SK-N-SH (cell line): Measurements from ENCODE around the gene DDX51. TPM values are rescaled to one million over a fixed set of nuclear protein-coding genes. Genes with fewer than 3 reads are reported as not detected.

Source experiments
- CTCF ChIA-PET: fragments of 300-600, 350-600 bp; formaldehyde crosslinking; extraction: SDS; loops from one replicate; lab custom pipeline; 2021; lab: Yijun Ruan, JAX
- POLR2A ChIA-PET: fragments of 350-600 bp; sonication (Branson Sonifier 250); formaldehyde crosslinking; extraction: SDS; loops from one replicate; lab custom pipeline; 2020; ENCODE audit warnings: antibody characterized with exemption, inconsistent platforms; lab: Yijun Ruan, JAX
- DNase-seq: peaks from one replicate; pipeline ENCODE4 v3.0.0; 2012
- H2AFZ ChIP-seq: fragments of 200-600 bp; sonication (generic); 2 replicates; pipeline ENCODE4 v1.8.1; 2016; ENCODE audit warnings: antibody characterized with exemption, mild to moderate bottlenecking, low read depth
- H3F3A ChIP-seq: fragments of 200-600 bp; sonication (generic); replicated peaks from 2 replicates; pipeline ENCODE3; 2016; ENCODE audit warnings: antibody characterized with exemption, mild to moderate bottlenecking; ENCODE audit not compliant: insufficient read depth
- H3K27ac ChIP-seq, 2 experiments: fragments of 200-500 bp in 1 of 2; fragments of 200-600 bp in 1 of 2; sonication (Bioruptor generic) in 1 of 2; sonication (generic), shearing (Covaris generic) in 1 of 2; 2 replicates each; pipeline versions ENCODE4 v1.5.1 to v1.6.1; 2014 to 2016; ENCODE audit warnings: low read depth in 2 of 2, inconsistent platforms in 1 of 2, low read length in 1 of 2, mild to moderate bottlenecking in 1 of 2, mixed read lengths in 1 of 2
- H3K27me3 ChIP-seq: fragments of 200-600 bp; sonication (generic), shearing (Covaris generic); 2 replicates; pipeline ENCODE4 v1.6.1; 2016; ENCODE audit warnings: mixed run types; ENCODE audit not compliant: insufficient read depth
- H3K36me3 ChIP-seq, 2 experiments: fragments of 200-500 bp in 1 of 2; fragments of 200-600 bp in 1 of 2; sonication (Bioruptor generic) in 1 of 2; sonication (generic) in 1 of 2; replicated peaks in 1 of 2; 2 replicates each; pipeline versions ENCODE3 to v1.5.1; 2014 to 2016; ENCODE audit warnings: low read length in 1 of 2, mild to moderate bottlenecking in 1 of 2; ENCODE audit not compliant: insufficient read depth in 2 of 2, control insufficient read depth in 1 of 2
- H3K4me1 ChIP-seq, 2 experiments: fragments of 200-500 bp in 1 of 2; fragments of 200-600 bp in 1 of 2; sonication (Bioruptor generic) in 1 of 2; sonication (generic), shearing (Covaris generic) in 1 of 2; 2 replicates each; pipeline versions ENCODE4 v1.5.1 to v1.6.1; 2014 to 2016; ENCODE audit warnings: low read depth in 1 of 2, low read length in 1 of 2, mixed run types in 1 of 2; ENCODE audit not compliant: insufficient read depth in 2 of 2, control insufficient read depth in 1 of 2
- H3K4me2 ChIP-seq: fragments of 200-600 bp; sonication (generic), shearing (Covaris generic); 2 replicates; pipeline ENCODE4 v1.6.1; 2017; ENCODE audit warnings: mixed run types
- H3K4me3 ChIP-seq, 2 experiments: fragments of 200-500 bp in 1 of 2; fragments of 200-600 bp in 1 of 2; sonication (Bioruptor generic) in 1 of 2; sonication (generic), shearing (Covaris generic) in 1 of 2; 2 replicates each; pipeline versions ENCODE4 v1.5.1 to v1.8.1; 2014 to 2016; ENCODE audit warnings: low read depth in 2 of 2, inconsistent platforms in 1 of 2, low read length in 1 of 2, mild to moderate bottlenecking in 1 of 2, mixed read lengths in 1 of 2, moderate library complexity in 1 of 2
- H3K79me2 ChIP-seq: fragments of 200-600 bp; sonication (generic); 2 replicates; pipeline ENCODE4 v1.8.1; 2017; ENCODE audit warnings: mild to moderate bottlenecking; ENCODE audit not compliant: insufficient read depth
- H3K9ac ChIP-seq: fragments of 200-600 bp; sonication (generic); 2 replicates; pipeline ENCODE4 v1.6.1; 2017; ENCODE audit warnings: mixed run types
- H3K9me2 ChIP-seq: fragments of 200-600 bp; sonication (generic); 2 replicates; pipeline ENCODE4 v1.6.1; 2017; ENCODE audit warnings: mixed run types
- H3K9me3 ChIP-seq: fragments of 200-600 bp; sonication (generic); 2 replicates; pipeline ENCODE4 v1.6.1; 2017; ENCODE audit warnings: mixed run types, mild to moderate bottlenecking, moderate library complexity
- H4K20me1 ChIP-seq: fragments of 200-600 bp; sonication (generic); 2 replicates; pipeline ENCODE4 v1.6.1; 2017; ENCODE audit warnings: mild to moderate bottlenecking, mixed run types; ENCODE audit not compliant: insufficient read depth
- CHD2 ChIP-seq: fragments of 150-350 bp; IDR thresholded peaks from 2 replicates; pipeline ENCODE4 v1.6.1; 2018; ENCODE audit warnings: low read length; ENCODE audit not compliant: partially characterized antibody
- ELF1 ChIP-seq: IDR thresholded peaks from 2 replicates; pipeline ENCODE4 v1.4.0; 2012
- EP300 ChIP-seq, 2 experiments: IDR thresholded peaks; 2 replicates each; pipeline versions ENCODE4 v1.4.0 to v1.6.1; 2012; ENCODE audit warnings: borderline replicate concordance in 1 of 2, low read depth in 1 of 2, low read length in 1 of 2
- EZH2phosphoT487 ChIP-seq: fragments of 200-600 bp; sonication (generic); IDR thresholded peaks from 2 replicates; pipeline ENCODE4 v1.6.1; 2017; ENCODE audit warnings: low read depth, mixed run types, mild to moderate bottlenecking, antibody characterized with exemption, moderate library complexity, borderline replicate concordance
- FOXJ3 ChIP-seq: sonication (generic); formaldehyde crosslinking; IDR thresholded peaks from 2 replicates; pipeline ENCODE4 v1.5.1; 2020; ENCODE audit warnings: mild to moderate bottlenecking, missing genetic modification reagents
- GABPA ChIP-seq: IDR thresholded peaks from 2 replicates; pipeline ENCODE4 v1.4.0; 2012; ENCODE audit warnings: low read depth, mild to moderate bottlenecking
- GATA2 ChIP-seq: sonication (generic); formaldehyde crosslinking; IDR thresholded peaks from 2 replicates; pipeline ENCODE4 v1.5.0; 2020; ENCODE audit warnings: mild to moderate bottlenecking, missing genetic modification reagents
- JUND ChIP-seq: IDR thresholded peaks from 2 replicates; pipeline ENCODE4 v1.4.0; 2012
- MXI1 ChIP-seq: IDR thresholded peaks from 2 replicates; pipeline ENCODE4 v1.6.1; 2012; ENCODE audit warnings: mild to moderate bottlenecking, low read depth, low read length, improper control_type of control experiment
- TCF12 ChIP-seq: IDR thresholded peaks from 2 replicates; pipeline ENCODE4 v1.4.0; 2012
- WGBS: methylation state at CpG from one replicate; pipeline ENCODE4 v1.1.6; 2017; ENCODE audit warnings: low lambda C conversion rate; 5-methylcytosine and 5-hydroxymethylcytosine counted together
- polyA plus RNA-seq, 3 experiments: library from polyadenylated mRNA; depleted of rRNA; stranded (reverse); fragments of >200 nt; gene quantifications; 2 replicates each; pipeline ENCODE4 v1.2.3, GENCODE V29; 2012
- TF ChIP-seq, protein P1 (sequence below): IDR thresholded peaks from 2 replicates; pipeline ENCODE4 v1.4.0; 2012; ENCODE audit warnings: low read depth
- TF ChIP-seq, protein P2 (sequence below): IDR thresholded peaks from 2 replicates; pipeline ENCODE4 v1.4.0; 2012; ENCODE audit warnings: low read depth, borderline replicate concordance
- TF ChIP-seq, protein P3 (sequence below): fragments of 150-350 bp; IDR thresholded peaks from 2 replicates; pipeline ENCODE4 v1.6.1; 2017; ENCODE audit warnings: antibody characterized with exemption, low read length, low read depth, borderline replicate concordance

DDX51 gene
- polyA plus RNA-seq, 1 of the 3 experiments (the other 2 are of a cell fraction), result 17.3 TPM

DNA sequence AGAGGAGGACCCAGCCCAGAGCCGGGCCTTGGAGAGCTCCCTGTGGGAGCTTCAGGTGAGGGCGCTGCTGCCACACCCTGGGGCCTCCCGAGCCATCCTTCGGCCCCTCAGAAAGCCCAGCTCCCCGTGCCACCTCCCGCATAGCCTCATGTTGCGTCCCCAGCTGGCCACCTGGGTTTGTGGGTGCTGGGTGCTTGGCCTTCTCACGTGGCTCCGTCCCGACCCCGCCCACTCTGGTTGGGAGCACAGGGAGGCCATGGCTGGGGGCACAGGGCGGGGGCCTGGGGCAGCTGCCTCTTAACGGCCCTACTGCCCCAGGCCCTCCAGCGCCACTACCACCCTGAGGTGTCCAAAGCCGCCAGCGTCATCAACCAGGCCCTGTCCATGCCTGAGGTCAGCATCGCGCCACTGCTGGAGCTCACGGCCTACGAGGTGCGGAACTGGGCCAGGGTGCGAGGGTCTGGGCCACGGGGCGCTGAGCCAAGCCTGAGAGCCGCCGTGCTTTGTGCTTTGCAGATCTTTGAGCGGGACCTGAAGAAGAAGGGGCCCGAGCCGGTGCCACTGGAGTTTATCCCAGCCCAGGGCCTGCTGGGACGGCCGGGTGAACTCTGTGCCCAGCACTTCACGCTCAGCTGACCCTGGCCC is 7.8 kb upstream of the DDX51 start:
- no peak overlapping the region for H3K9ac ChIP-seq
- CTCF ChIA-PET, result interaction anchor here (0.6 to 4.9 kb wide), 3 partner anchors 15 to 264 kb away, joined by 3 to 110 read pairs (median 7); no protein-coding TSS in a partner anchor
- H3K36me3 ChIP-seq, result peaks cover 0 to 18% of the 10 kb centered on the region in 2 experiments
- no peak for DNase-seq
- H2AFZ ChIP-seq, result no peak overlapping the region
- no peaks in the 10 kb centered on the region for H3K27me3 ChIP-seq
- no peak overlapping the region for H3K4me3 ChIP-seq
- 0 out of 2 replicates have a peak, but pooled peaks cover under 1% of the 10 kb centered on the region for H3K79me2 ChIP-seq
- H3K4me1 ChIP-seq, result no peaks in the 10 kb centered on the region
- POLR2A ChIA-PET, result no interaction called here
- WGBS, result 100% methylated on average over 8 of the region's 32 CpGs
- no peaks in the 10 kb centered on the region for H3K9me3 ChIP-seq
- no peak overlapping the region for H3K27ac ChIP-seq
- H3F3A ChIP-seq, result peaks cover 9% of the 10 kb centered on the region
- H3K9me2 ChIP-seq, result no peaks in the 10 kb centered on the region
- 0 out of 2 replicates have a peak, but pooled peaks cover 3% of the 10 kb centered on the region for H4K20me1 ChIP-seq
- no peak for TF ChIP-seq FOXJ3 (CRISPR knock-in tag)
- TF ChIP-seq, protein P1, sequence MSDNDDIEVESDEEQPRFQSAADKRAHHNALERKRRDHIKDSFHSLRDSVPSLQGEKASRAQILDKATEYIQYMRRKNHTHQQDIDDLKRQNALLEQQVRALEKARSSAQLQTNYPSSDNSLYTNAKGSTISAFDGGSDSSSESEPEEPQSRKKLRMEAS, result no peak
- TF ChIP-seq ELF1, result no peak
- no peak for TF ChIP-seq EZH2phosphoT487
- TF ChIP-seq, protein P2, sequence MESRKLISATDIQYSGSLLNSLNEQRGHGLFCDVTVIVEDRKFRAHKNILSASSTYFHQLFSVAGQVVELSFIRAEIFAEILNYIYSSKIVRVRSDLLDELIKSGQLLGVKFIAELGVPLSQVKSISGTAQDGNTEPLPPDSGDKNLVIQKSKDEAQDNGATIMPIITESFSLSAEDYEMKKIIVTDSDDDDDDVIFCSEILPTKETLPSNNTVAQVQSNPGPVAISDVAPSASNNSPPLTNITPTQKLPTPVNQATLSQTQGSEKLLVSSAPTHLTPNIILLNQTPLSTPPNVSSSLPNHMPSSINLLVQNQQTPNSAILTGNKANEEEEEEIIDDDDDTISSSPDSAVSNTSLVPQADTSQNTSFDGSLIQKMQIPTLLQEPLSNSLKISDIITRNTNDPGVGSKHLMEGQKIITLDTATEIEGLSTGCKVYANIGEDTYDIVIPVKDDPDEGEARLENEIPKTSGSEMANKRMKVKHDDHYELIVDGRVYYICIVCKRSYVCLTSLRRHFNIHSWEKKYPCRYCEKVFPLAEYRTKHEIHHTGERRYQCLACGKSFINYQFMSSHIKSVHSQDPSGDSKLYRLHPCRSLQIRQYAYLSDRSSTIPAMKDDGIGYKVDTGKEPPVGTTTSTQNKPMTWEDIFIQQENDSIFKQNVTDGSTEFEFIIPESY, result no peak
- no peak for TF ChIP-seq CHD2
- TF ChIP-seq JUND, result no peak
- TF ChIP-seq GATA2, result no peak
- no peak overlapping the region for H3K4me2 ChIP-seq

DNA sequence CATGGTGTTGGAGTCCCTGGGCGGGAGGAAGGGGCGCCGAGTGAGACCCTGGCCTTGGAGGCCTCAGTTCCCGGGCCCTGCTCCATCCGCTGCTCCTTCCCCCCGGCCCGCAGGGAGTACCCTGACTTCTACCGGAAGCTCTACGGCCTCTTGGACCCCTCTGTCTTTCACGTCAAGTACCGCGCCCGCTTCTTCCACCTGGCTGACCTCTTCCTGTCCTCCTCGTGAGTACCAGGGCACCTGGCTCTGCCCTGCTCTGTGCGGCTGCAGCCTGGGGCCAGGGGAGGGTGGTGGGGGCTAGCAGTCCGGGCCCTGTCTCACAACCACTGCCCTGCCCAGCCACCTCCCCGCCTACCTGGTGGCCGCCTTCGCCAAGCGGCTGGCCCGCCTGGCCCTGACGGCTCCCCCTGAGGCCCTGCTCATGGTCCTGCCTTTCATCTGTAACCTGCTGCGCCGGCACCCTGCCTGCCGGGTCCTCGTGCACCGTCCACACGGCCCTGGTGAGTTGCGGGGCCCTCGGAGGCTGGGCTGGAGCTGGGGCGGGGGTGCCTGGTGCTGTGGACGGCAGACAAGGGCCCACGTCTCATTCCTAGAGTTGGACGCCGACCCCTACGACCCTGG is 7.1 kb upstream of the DDX51 start:
- DNase-seq, result no peak
- Histone ChIP-seq H3K9me2 (no peaks in the 10 kb centered on the region), H3F3A (peaks cover 4% of the 10 kb centered on the region), H3K4me3 (no peak overlapping the region), H2AFZ (no peak overlapping the region), H3K4me1 (no peaks in the 10 kb centered on the region), H3K9ac (no peak overlapping the region), H3K79me2 (peaks cover 7% of the 10 kb centered on the region; the same call in 1 of the 2 replicates), H3K4me2 (no peak overlapping the region), H3K36me3 (peaks cover 0 to 19% of the 10 kb centered on the region in 2 experiments), H3K27me3 (no peaks in the 10 kb centered on the region), H3K9me3 (no peaks in the 10 kb centered on the region), H3K27ac (no peak overlapping the region), H4K20me1 (0 out of 2 replicates have a peak, but pooled peaks cover 3% of the 10 kb centered on the region)
- TF ChIP-seq, protein P3, sequence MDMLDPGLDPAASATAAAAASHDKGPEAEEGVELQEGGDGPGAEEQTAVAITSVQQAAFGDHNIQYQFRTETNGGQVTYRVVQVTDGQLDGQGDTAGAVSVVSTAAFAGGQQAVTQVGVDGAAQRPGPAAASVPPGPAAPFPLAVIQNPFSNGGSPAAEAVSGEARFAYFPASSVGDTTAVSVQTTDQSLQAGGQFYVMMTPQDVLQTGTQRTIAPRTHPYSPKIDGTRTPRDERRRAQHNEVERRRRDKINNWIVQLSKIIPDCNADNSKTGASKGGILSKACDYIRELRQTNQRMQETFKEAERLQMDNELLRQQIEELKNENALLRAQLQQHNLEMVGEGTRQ, result no peak
- TF ChIP-seq ELF1, result no peak
- TF ChIP-seq, protein P1, result no peak
- no peak for TF ChIP-seq EP300 (IDR thresholded peaks at IDR 0.05; ENCODE audit: borderline replicate concordance in 1 of 2, low read depth in 1 of 2, low read length in 1 of 2)
- TF ChIP-seq TCF12, result no peak
- TF ChIP-seq GABPA, result no peak
- no peak for TF ChIP-seq MXI1
- WGBS, result 94% methylated on average over 23 of the region's 36 CpGs
- CTCF ChIA-PET, result interaction anchor here (0.6 to 4.9 kb wide), 3 partner anchors 14 to 264 kb away, joined by 3 to 110 read pairs (median 7); no protein-coding TSS in a partner anchor
- POLR2A ChIA-PET, result no interaction called here
